Measurements from ENCODE around the gene FAM217B.
"Not testable (repeated sequence)": the region's sequence is repeated elsewhere in the genome, so short reads cannot be mapped to it uniquely, and the experiment has no call there.

The FAM217B gene

DNA sequence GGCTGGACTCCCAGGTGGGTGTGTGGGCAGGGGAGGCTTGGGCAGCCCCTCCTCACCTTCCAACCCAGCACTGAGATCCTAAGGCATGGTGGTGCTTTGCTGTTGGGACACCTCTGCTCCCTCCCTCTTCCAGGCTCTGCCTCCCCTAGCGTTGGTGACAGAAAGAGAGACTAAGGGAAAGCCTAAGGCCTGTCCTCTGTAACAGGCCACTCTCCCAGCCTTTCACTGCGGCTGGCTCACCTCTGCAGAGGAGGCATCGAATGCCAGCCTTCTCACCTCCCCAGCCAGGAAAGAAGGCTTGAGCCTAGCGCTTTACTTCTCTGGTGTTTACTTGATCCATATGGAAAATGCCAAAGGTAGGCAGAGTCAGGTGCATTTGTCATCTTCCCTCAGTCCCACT is 14.5 kb downstream of the FAM217B start:
- no peak for TF ChIP-seq CTCF (IDR thresholded peaks at IDR 0.05; ENCODE audit: low read depth, low read length, missing control alignments)
- no peak overlapping the region for H3K4me3 ChIP-seq (ENCODE audit: low read depth, low read length)
- no peak for DNase-seq (ENCODE audit: low read depth)

- TF ChIP-seq CTCF (IDR thresholded peaks at IDR 0.05; ENCODE audit: low read depth, low read length, missing control alignments), result peak; percentile 36
- H3K4me3 ChIP-seq (ENCODE audit: low read depth, low read length), result no peak overlapping the region
- DNase-seq (ENCODE audit: low read depth), result no peak
Observed at GRCh38 chr20:59955131-59955796, 15.1 kb downstream of the FAM217B start.

DNA sequence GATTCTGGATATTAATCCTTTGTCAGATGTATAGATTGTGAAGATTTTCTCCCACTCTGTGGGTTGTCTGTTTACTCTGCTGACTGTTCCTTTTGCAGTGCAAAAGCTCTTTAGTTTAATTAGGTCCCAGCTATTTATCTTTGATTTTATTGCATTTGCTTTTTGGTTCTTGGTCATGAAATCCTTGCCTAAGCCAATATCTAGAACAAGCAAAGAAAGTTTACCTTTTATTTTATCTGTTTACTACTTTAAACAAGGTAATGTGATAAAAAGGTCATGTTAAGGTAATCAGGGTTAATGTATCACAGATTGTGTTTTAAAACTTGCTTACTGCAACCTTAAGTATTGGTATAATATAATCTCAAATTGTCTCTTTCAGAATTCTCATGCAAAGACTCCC is 17.4 kb downstream of the FAM217B start:
- DNase-seq (ENCODE audit: low read depth); H3K4me3 ChIP-seq (ENCODE audit: low read depth, low read length): not testable (repeated sequence)

- no peak within 1 kb of the TSS for H3K4me3 ChIP-seq (ENCODE audit: low read depth, low read length)
- no peak for DNase-seq (ENCODE audit: low read depth)
- no peak for TF ChIP-seq CTCF (IDR thresholded peaks at IDR 0.05; ENCODE audit: low read depth, low read length, missing control alignments)
Observed at GRCh38 chr20:59958123-59958522, 17.9 kb downstream of the FAM217B start, which contains the start of gene CDH26. Gene CDH26, plus strand, starts transcription at chr20:59958423. Its CDS starts 304 bp downstream, at chr20:59958727.

- TF ChIP-seq CTCF (IDR thresholded peaks at IDR 0.05; ENCODE audit: low read depth, low read length, missing control alignments), result no peak
- DNase-seq (ENCODE audit: low read depth), result no peak
- H3K4me3 ChIP-seq (ENCODE audit: low read depth, low read length), result no peak overlapping the region
Observed at GRCh38 chr20:59958626-59959025, 18.4 kb downstream of the FAM217B start.

DNA sequence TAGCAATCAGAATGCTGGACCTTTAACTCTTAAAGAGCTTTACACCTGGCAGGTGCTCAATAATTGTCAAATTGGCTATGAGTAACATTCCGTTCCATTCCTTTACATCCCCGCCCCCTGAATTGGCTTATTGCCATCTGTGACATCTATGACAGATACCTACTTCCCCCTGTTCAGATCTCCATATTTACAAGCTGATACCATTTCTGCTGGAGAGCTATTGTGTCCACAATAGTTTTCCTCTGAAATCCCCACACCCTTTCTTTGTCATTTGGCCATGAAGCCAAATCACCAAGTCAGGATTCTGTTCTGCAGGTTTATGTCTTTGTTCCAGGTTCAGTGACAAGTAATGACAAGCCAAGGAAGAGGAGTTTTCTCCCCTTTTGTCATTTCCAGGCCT is 21.2 kb downstream of the FAM217B start:
- no peak for TF ChIP-seq CTCF (IDR thresholded peaks at IDR 0.05; ENCODE audit: low read depth, low read length, missing control alignments)
- H3K4me3 ChIP-seq (ENCODE audit: low read depth, low read length), result no peak overlapping the region
- no peak for DNase-seq (ENCODE audit: low read depth)

- no peak for TF ChIP-seq CTCF (IDR thresholded peaks at IDR 0.05; ENCODE audit: low read depth, low read length, missing control alignments)
- H3K4me3 ChIP-seq (ENCODE audit: low read depth, low read length), result no peak overlapping the region
- DNase-seq (ENCODE audit: low read depth), result no peak
Observed at GRCh38 chr20:59962155-59962554, 22.0 kb downstream of the FAM217B start.
